ENCODE results near the gene CD34.
A peak's percentile ranks its signal among the peaks of the same experiment; 100 is the strongest.
"Not testable (repeated sequence)": the region's sequence is repeated elsewhere in the genome, so short reads cannot be mapped to it uniquely, and the experiment has no call there.

The CD34 gene

GRCh38 chr1:207898260-207898659 is 12.7 kb downstream of the CD34 start:
- DNase-seq (ENCODE audit: low spot score), result no peak

DNA sequence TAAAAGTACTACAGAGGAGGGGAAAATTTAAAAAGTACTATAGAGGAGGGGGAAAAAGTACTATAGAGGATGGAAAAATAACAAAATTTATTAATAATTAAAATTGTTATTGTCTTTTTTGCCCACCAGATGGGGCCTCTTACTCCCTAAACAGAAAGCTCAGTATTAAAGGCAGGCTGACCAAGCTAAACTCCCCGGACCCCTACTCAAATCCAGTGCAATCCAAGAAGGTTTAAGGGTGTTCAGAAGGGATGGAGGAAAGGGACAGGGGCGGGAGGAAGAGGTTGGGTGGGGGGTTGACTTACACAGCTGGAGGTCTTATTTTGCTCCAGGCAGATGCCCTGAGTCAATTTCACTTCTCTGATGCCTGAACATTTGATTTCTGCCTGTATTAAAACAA is 13.7 kb downstream of the CD34 start:
- no peak for DNase-seq (ENCODE audit: low spot score)

DNA sequence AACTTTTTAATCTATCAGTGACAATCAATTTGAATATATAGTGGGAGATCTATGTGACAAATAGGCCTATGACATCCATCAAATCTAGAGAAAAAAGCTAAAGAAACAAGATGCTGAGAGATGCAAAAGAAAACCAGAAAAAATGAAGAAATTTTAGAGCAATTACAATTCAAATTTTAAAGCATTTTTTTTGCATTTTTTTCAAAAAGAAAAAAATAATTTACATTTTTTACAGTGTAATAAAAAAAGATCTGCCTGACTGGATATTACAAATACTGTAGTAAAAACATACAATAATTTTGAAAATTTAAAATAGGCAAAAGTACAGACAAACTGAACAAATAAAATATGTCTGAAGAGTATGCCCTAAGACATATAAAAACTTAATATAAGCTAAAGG is 14.4 kb downstream of the CD34 start:
- no peak for DNase-seq (ENCODE audit: low spot score)

DNA sequence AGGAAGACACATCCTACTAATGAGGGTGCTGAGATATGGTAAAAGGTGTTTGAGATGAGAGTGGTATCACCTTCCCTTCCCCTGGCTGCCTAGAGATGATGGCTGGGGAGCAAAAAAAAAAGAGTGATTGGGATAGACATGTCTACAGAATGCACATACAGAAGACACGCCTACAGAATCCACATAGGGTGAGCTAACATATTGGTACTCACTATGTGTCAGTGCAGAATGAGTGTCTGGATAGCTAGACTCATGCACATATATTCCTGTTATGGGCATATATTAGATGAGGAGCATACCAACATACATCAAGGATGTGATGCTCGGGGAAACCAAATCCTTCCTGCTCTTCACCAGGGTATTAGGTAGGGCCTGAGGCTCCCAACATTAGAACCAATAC is 16.2 kb downstream of the CD34 start:
- no peak for DNase-seq (ENCODE audit: low spot score)

- DNase-seq (ENCODE audit: low spot score), result no peak
Observed at GRCh38 chr1:207893737-207894582, 17.0 kb downstream of the CD34 start.

DNA sequence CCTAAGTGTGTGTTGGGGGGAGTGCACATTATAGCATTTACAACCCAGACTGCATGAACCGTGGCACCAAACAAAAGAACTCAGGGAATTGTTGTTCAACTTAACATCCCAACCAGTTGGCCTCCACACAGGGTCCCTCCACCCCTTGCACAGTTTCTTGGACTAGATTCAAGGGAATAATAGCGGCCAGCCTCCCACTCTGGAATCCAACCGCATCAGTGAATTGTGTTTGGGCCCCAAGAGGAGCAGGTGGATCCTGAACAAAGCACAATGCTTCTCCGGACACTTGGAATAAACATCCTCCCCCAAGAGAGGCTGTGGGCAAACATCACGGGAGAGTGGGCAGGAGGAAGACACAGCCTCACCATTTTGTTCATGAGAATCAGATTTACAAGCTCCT is 18.2 kb downstream of the CD34 start:
- no peak for DNase-seq (ENCODE audit: low spot score)

- DNase-seq (ENCODE audit: low spot score), result no peak
Observed at GRCh38 chr1:207891148-207891547, 19.8 kb downstream of the CD34 start.

- DNase-seq (ENCODE audit: low spot score), result no peak
Observed at GRCh38 chr1:207890136-207890738, 20.7 kb downstream of the CD34 start.

- no peak for DNase-seq (ENCODE audit: low spot score)
Observed at GRCh38 chr1:207888652-207889051, 22.3 kb downstream of the CD34 start.

GRCh38 chr1:207887542-207888201 is 23.3 kb downstream of the CD34 start:
- no peak for DNase-seq (ENCODE audit: low spot score)

DNA sequence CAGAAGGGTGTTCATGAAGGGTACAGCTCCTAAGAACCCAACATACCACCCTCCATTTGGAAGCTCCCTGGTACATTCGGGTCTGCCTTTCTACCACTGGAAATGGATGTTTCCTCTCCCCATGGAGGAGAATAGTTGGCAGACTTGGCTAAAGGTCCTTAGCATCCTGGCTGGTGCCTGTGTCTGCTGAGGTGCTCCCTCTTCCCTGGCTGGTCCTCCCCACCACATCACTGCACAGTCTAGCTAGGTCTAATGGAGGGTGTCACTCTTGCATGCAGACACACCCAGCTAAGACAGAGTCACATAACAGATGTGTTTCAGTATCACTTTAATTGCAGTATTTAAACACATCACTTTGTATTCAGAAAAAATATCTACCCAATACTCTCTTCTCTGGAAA is 24.7 kb downstream of the CD34 start:
- DNase-seq (ENCODE audit: low spot score), result no peak

GRCh38 chr1:207885129-207886032 is 25.5 kb downstream of the CD34 start:
- DNase-seq (ENCODE audit: low spot score), result peak; percentile 70

- DNase-seq (ENCODE audit: low spot score), result no peak
Observed at GRCh38 chr1:207884266-207885029, 26.5 kb downstream of the CD34 start.

DNA sequence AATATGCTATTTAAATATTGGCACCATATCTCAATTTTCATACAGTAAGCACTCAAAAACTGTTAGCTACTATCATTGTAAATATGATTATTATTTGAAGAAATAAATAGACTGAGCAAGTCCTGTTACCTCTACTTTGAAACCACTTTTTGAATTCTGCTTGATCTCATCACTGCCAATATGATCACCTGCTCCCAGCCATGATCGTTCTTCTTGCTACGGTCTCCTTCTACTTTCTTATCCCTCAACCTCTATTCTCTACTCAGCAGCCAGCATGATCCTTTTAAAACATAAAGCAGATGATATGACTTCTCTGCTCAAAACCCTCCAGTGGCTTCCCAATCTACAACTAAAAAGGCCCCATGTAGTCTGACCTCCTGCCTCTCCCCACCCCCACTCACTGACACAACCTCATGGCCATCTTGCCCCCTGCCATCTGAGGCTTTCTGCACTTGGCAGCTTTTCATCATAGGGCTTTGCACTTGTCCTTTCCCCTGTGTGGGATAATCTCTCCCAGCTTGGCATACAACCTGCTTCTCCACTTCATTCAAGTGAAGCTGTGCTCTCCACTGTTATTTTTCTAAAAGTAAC is 27.2 kb downstream of the CD34 start:
- no peak for DNase-seq (ENCODE audit: low spot score)

- peak; percentile 36 for DNase-seq (ENCODE audit: low spot score)
Observed at GRCh38 chr1:207883104-207883651, 27.7 kb downstream of the CD34 start.

DNA sequence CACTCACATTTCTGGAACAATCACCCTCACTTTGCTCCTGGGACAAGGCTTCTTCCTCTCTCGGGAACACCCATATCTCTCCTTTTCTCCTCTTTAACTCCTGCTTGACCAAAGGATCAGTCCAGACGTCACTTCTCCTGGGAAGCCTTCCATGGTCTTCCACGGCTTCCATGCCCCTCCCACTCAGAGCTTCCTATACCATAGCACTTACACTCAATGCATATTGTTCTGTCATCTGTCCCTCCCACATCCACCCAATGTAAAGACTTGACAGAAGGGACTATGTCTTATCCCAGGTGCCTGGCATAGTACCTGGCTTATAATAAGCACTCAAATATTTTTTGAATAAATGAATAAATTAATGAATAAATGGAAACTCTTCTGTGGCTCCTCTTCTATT is 28.2 kb downstream of the CD34 start:
- DNase-seq (ENCODE audit: low spot score), result no peak

- DNase-seq (ENCODE audit: low spot score), result no peak
Observed at GRCh38 chr1:207878939-207879338, 32.0 kb downstream of the CD34 start.

DNA sequence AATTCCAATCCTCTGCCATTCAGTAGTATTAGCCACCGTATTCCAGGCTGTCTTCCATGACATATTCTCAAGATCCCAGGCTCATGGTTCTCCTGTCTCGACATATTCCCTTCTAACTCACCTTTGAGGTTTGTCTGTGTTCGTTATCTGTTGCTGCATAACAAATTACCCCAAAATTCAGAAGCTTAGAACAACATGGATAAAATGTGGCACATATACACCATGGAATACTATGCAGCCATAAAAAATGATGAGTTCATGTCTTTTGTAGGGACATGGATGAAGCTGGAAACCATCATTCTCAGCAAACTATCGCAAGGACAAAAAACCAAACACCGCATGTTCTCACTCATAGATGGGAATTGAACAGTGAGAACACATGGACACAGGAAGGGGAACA is 33.0 kb downstream of the CD34 start:
- DNase-seq (ENCODE audit: low spot score), result not testable (repeated sequence)

DNA sequence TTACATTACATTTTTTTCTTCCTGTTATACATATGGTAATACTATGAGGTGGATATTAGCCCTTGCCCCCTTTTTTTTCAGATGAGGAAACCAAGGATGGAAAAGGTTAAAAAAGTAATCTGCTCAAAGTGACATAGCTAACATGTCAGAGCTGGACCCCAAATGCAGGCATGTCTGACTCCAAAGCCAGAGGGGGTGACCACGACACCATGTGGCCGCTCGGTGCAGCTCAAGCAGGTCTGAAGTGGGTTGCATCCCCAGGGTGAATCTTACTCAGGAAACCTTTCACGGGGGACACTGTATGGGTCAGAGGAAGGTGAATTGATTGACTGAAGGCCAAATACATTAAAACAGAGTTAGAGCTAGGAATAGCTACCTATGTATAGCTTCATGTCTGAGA is 34.8 kb downstream of the CD34 start:
- DNase-seq (ENCODE audit: low spot score), result no peak

DNA sequence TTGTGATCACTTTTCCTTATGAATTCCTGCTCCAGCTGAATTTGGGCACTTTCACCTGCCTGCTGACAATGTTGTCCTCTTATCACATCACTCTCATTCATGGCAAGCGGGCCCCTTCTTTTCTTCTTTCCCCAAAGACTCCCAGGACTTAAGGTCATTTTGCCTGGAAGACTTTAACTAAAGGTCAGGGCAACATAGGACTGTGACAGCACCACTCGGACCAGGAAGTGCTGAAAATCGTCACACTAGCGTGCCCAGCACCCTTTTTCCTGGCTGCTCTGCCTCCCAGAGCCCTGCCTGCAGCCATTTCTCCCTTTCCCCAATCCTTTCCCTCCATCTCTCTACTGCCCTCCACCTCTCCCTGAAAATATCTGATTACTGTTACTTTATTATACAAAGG is 35.4 kb downstream of the CD34 start:
- DNase-seq (ENCODE audit: low spot score), result no peak

Data from CD4-positive, alpha-beta T cell treated with Interleukin-15 for 4 hours (primary cell).